DMS79 treated with DMSO at 0.1 percent for 48 hours (cell line): ENCODE results near the gene PIF1.

Source experiments
- DNase-seq: peaks from one replicate; lab custom pipeline; 2025; lab: John Stamatoyannopoulos, UW

Gene PIF1

GRCh38 chr15:64774629-64775493, 50.6 kb downstream of the PIF1 start:
- DNase-seq = no peak

- DNase-seq = no peak
Measured at GRCh38 chr15:64774037-64774628, 51.3 kb downstream of the PIF1 start.

- DNase-seq = no peak
Measured at GRCh38 chr15:64773606-64774005, 51.8 kb downstream of the PIF1 start.

DNA sequence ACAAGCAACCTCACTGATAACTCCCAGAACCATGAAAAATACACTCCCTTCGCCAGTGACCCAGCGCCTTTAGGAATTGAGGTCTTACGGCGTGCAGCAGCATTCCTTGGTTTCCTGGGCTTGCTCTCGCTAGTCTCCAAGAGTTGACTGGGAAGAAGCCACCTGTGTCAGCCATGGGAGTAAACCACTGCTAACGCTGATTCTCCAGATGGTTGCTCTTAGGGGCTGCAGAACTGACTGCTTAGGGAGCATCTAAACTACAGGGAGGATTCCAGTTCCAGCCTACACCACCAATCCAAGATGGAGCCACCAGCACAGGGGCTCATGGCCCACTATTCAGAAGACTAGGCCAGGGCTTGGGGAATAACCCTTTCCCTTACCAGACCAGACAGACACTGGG, 52.5 kb downstream of the PIF1 start:
- DNase-seq = no peak

GRCh38 chr15:64772488-64772887, 53.0 kb downstream of the PIF1 start:
- DNase-seq = no peak

GRCh38 chr15:64770626-64771025, 54.8 kb downstream of the PIF1 start:
- no peak for DNase-seq

- DNase-seq = no peak
Measured at GRCh38 chr15:64767203-64767602, 58.2 kb downstream of the PIF1 start.

- no peak for DNase-seq
Measured at GRCh38 chr15:64766058-64766457, 59.4 kb downstream of the PIF1 start.
